Transverse colon (tissue), 4 donors: Measurements from ENCODE around the gene DLG2. TPM values are rescaled to one million over a fixed set of nuclear protein-coding genes. Genes with fewer than 3 reads are reported as not detected.

Source experiments
- DNase-seq: peaks from one replicate; pipeline ENCODE4 v3.0.0-alpha.2; 2019
- H3K27ac ChIP-seq, 4 donors: fragments of 200-600 bp; sonication (generic); 2 replicates each; pipeline ENCODE4 v1.5.1; 2016 to 2018; ENCODE audit warnings: inconsistent platforms in 4 of 4
- H3K27me3 ChIP-seq: fragments of 200-600 bp; sonication (generic); 2 replicates; pipeline ENCODE4 v1.5.1; 2017; ENCODE audit warnings: inconsistent platforms
- H3K36me3 ChIP-seq, 4 donors: fragments of 200-600 bp; sonication (generic); 2 replicates each; pipeline ENCODE4 v1.5.1; 2017 to 2019; ENCODE audit warnings: inconsistent platforms in 4 of 4
- H3K4me1 ChIP-seq, 4 donors: fragments of 200-600 bp; sonication (generic); 2 replicates each; pipeline ENCODE4 v1.5.1; 2017 to 2020; ENCODE audit warnings: inconsistent platforms in 4 of 4
- H3K4me3 ChIP-seq, 4 donors: fragments of 200-600 bp; sonication (generic); 1 replicate in 1 of 4; 2 replicates in 3 of 4; pipeline versions ENCODE4 v1.5.1 to v1.6.1; 2017 to 2019; ENCODE audit warnings: inconsistent platforms in 4 of 4
- H3K9me3 ChIP-seq, 2 donors: fragments of 200-600 bp; sonication (generic); 2 replicates each; pipeline ENCODE4 v1.5.1; 2017 to 2019; ENCODE audit warnings: inconsistent platforms in 2 of 2
- CTCF ChIP-seq, 5 experiments: fragments of 200-600 bp in 3 of 5; fragments of 450-650 bp in 2 of 5; sonication (generic) in 3 of 5; IDR thresholded peaks; 1 replicate in 2 of 5; 2 replicates in 3 of 5; pipeline ENCODE4 v1.5.1; 2016 to 2017; ENCODE audit warnings: antibody characterized with exemption in 5 of 5, inconsistent platforms in 3 of 5, mild to moderate bottlenecking in 2 of 5, moderate library complexity in 1 of 5
- EP300 ChIP-seq: sonication (generic); formaldehyde crosslinking; IDR thresholded peaks from one replicate; pipeline ENCODE4 v1.6.1; 2017; ENCODE audit warnings: antibody characterized with exemption, low read depth
- POLR2A ChIP-seq: fragments of 450-650 bp; IDR thresholded peaks from one replicate; pipeline ENCODE4 v1.6.1; 2016; ENCODE audit warnings: antibody characterized with exemption, mild to moderate bottlenecking, moderate library complexity
- POLR2AphosphoS5 ChIP-seq, 3 donors: sonication (generic); formaldehyde crosslinking; IDR thresholded peaks; one replicate each; pipeline ENCODE4 v1.6.1; 2016; ENCODE audit warnings: antibody characterized with exemption in 3 of 3
- WGBS, 2 donors: methylation state at CpG; one replicate each; pipeline ENCODE4 v1.1.5; 2018; ENCODE audit warnings: low coverage in 1 of 2; 5-methylcytosine and 5-hydroxymethylcytosine counted together
- in situ Hi-C, 4 donors: fragments of 200-750 bp; cut with MboI; loops; one replicate each; pipeline versions ENCODE4 v1.15.0 to v1.15.1; 2017; ENCODE audit warnings: low sequenced_read_pairs in 3 of 4, low pct_ligation_motif_present in 1 of 4, low pct_unique_long_range_greater_than_20kb in 1 of 4
- intact Hi-C: fragments of 100-400 bp; cut with DNase I; formaldehyde crosslinking; loops from one replicate; pipeline ENCODE4 v1.15.1; 2023; ENCODE audit warnings: low total_unique reads
- total RNA-seq, 4 donors: library from RNA; depleted of rRNA; stranded (reverse); fragments of >200 nt; gene quantifications; one replicate each; pipeline ENCODE4 v1.1.0, GENCODE V29; 2016

DLG2 gene
- total RNA-seq, 4 donors from 2014 or later, result 1.9 to 28.3 (median 3.7) TPM

DNA sequence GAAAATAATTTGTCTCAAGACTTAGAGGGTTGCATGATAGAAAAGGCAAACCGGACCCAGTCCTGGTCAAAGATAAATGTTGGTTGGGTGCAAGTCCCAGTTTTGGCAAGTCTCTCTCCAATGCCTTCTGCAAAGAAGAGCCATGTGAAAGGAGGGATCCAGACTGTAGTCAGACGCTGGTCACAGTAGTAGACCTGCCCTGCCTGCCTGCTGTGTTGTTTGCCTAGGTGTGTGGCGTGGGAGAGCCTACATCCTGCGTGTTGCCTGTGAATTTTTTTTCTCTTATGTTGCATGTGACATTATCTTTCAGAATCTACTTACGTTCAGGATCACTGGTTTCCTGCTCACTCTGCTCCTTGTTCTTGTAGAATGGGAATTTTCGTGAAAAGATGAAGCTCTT is 2143.3 kb downstream of the DLG2 start:
- Histone ChIP-seq H3K4me1 (no peaks in the 10 kb centered on the region), H3K27me3 (no peaks in the 10 kb centered on the region), H3K4me3 (no peak overlapping the region), H3K9me3 (no peaks in the 10 kb centered on the region), H3K27ac (no peak overlapping the region), H3K36me3 (no peaks in the 10 kb centered on the region)
- TF ChIP-seq CTCF (IDR thresholded peaks at IDR 0.05), result no peak
- in situ Hi-C loops (no loop called here), intact Hi-C loops (no loop called here)
- no peak for DNase-seq
- WGBS, 2 donors, result 65 to 80% methylated on average over 4 to 6 of the region's 6 CpGs

DNA sequence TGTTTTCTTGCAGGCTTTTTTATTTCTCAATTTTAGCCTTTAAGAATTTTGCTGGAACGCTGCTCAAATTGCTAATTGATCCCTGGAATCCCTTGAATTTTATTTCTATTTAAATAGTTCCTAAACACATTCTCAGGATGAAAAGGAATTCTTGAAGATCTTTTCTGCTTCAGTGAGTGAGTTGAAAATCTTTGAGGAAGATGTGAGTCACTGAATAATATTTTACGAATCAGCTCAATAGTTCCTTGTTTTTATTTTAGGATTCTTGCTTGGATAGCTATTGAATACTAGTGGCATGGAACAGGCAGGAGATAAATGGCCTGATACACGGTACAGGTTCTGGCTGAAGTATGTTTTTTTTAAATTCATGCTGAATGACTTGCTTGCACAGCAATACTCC is 2146.3 kb downstream of the DLG2 start:
- Histone ChIP-seq H3K27ac (no peak overlapping the region), H3K36me3 (no peaks in the 10 kb centered on the region), H3K4me3 (no peak overlapping the region), H3K4me1 (no peaks in the 10 kb centered on the region), H3K9me3 (no peaks in the 10 kb centered on the region), H3K27me3 (no peaks in the 10 kb centered on the region)
- intact Hi-C loops (no loop called here), in situ Hi-C loops (no loop called here)
- TF ChIP-seq EP300 (no peak), POLR2A (no peak), POLR2AphosphoS5 (IDR thresholded peaks at IDR 0.05) (no peak)
- WGBS, 2 donors, result 70 to 76% methylated on average over 3 of the region's 3 CpGs
- DNase-seq, result no peak

DNA sequence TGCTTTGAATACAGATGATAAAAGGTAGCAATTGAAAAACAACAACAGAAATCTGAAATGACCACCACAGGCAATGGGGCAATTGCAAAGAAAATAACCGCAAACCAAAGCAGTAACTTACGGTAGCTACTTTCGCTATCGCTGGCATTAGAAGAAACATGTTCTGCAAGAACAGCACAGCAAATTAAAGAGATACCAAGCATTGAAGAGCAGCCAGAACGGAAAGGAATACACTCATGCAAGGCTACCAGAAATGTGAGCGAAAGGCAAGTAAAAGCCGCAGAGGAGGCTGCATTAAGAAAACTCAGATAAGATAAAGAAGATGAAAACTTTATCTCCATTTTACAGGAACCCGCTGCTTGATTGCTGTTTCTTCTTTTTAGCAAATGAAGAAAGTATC is 2146.9 kb downstream of the DLG2 start:
- WGBS, 2 donors, result 82 to 88% methylated on average over 8 of the region's 8 CpGs
- Histone ChIP-seq H3K4me3 (no peak overlapping the region), H3K27ac (no peak overlapping the region), H3K36me3 (no peaks in the 10 kb centered on the region), H3K27me3 (no peaks in the 10 kb centered on the region), H3K4me1 (no peaks in the 10 kb centered on the region), H3K9me3 (no peaks in the 10 kb centered on the region)
- TF ChIP-seq POLR2A (no peak), EP300 (no peak), CTCF (IDR thresholded peaks at IDR 0.05) (no peak), POLR2AphosphoS5 (IDR thresholded peaks at IDR 0.05) (no peak)
- DNase-seq, result no peak
- in situ Hi-C loops, result no loop called here
- intact Hi-C loops, result no loop called here

GRCh38 chr11:83477772-83478171 is 2149.4 kb downstream of the DLG2 start:
- Histone ChIP-seq H3K36me3 (no peaks in the 10 kb centered on the region), H3K27ac (no peak overlapping the region), H3K4me1 (no peaks in the 10 kb centered on the region), H3K4me3 (no peak overlapping the region), H3K9me3 (no peaks in the 10 kb centered on the region), H3K27me3 (no peaks in the 10 kb centered on the region)
- no peak for DNase-seq
- in situ Hi-C loops (no loop called here), intact Hi-C loops (no loop called here)
- TF ChIP-seq EP300 (no peak), POLR2A (no peak), POLR2AphosphoS5 (IDR thresholded peaks at IDR 0.05) (no peak), CTCF (IDR thresholded peaks at IDR 0.05) (no peak)

GRCh38 chr11:83475760-83476159 is 2151.4 kb downstream of the DLG2 start:
- 55 to 79% methylated on average over 2 to 3 of the region's 3 CpGs for WGBS, 2 donors
- no peaks in the 10 kb centered on the region for H3K36me3 ChIP-seq
- intact Hi-C loops (no loop called here), in situ Hi-C loops (no loop called here)
- no peak for TF ChIP-seq POLR2A
- no peak for TF ChIP-seq EP300
- TF ChIP-seq CTCF (IDR thresholded peaks at IDR 0.05), result no peak
- TF ChIP-seq POLR2AphosphoS5 (IDR thresholded peaks at IDR 0.05), result no peak
- no peak overlapping the region for H3K4me3 ChIP-seq
- H3K27ac ChIP-seq, result no peak overlapping the region
- no peaks in the 10 kb centered on the region for H3K27me3 ChIP-seq
- no peaks in the 10 kb centered on the region for H3K9me3 ChIP-seq
- DNase-seq, result no peak
- H3K4me1 ChIP-seq, result no peaks in the 10 kb centered on the region
